ENCODE measurements around the gene TMEM273. TPM values are rescaled to one million over a fixed set of nuclear protein-coding genes. Genes with fewer than 3 reads are reported as not detected.

The TMEM273 gene
- total RNA-seq, 6 experiments from 2014 or later = 0.86 to 5.3 (median 2.3) TPM

- Histone ChIP-seq H3K4me1 (no peaks in the 10 kb centered on the region), H3K27me3 (no peaks in the 10 kb centered on the region), H3K36me3 (no peaks in the 10 kb centered on the region), H3K27ac (no peak overlapping the region), H3K9me3 (no peaks in the 10 kb centered on the region), H3K4me3 (no peak overlapping the region)
- TF ChIP-seq POLR2A (IDR thresholded peaks at IDR 0.05) (no peak), CTCF (IDR thresholded peaks at IDR 0.05) (no peak)
- DNase-seq (no peak), ATAC-seq (peak in 1 of 4 donors; percentile 51)
- intact Hi-C loops (cut with DNase I) = no loop called here
- 75% methylated on average over 6 of the region's 8 CpGs for WGBS (ENCODE audit: insufficient coverage, low coverage, low lambda C conversion rate, missing lambda C conversion rate)
These were observed 49.0 kb downstream of the TMEM273 start for GRCh38 chr10:49139028-49139845.

- Histone ChIP-seq H3K36me3 (no peaks in the 10 kb centered on the region), H3K4me1 (no peaks in the 10 kb centered on the region), H3K27me3 (no peaks in the 10 kb centered on the region), H3K9me3 (no peaks in the 10 kb centered on the region), H3K4me3 (no peak overlapping the region), H3K27ac (no peak overlapping the region)
- TF ChIP-seq CTCF (IDR thresholded peaks at IDR 0.05) (no peak), POLR2A (IDR thresholded peaks at IDR 0.05) (no peak)
- DNase-seq = no peak
- intact Hi-C loops (cut with DNase I) = no loop called here
- WGBS (ENCODE audit: insufficient coverage, low coverage, low lambda C conversion rate, missing lambda C conversion rate) = 92% methylated on average over 2 of the region's 7 CpGs
- ATAC-seq = no peak
These were observed 49.8 kb downstream of the TMEM273 start for GRCh38 chr10:49138361-49138891.

GRCh38 chr10:49136525-49136924 is 51.7 kb downstream of the TMEM273 start:
- WGBS (ENCODE audit: insufficient coverage, low coverage, low lambda C conversion rate, missing lambda C conversion rate) = 25% methylated on average over 1 of the region's 1 CpG
- Histone ChIP-seq H3K4me1 (no peaks in the 10 kb centered on the region), H3K36me3 (no peaks in the 10 kb centered on the region), H3K4me3 (no peak overlapping the region), H3K9me3 (no peaks in the 10 kb centered on the region), H3K27me3 (no peaks in the 10 kb centered on the region), H3K27ac (no peak overlapping the region)
- TF ChIP-seq CTCF (IDR thresholded peaks at IDR 0.05) (no peak), POLR2A (IDR thresholded peaks at IDR 0.05) (no peak)
- no peak for DNase-seq
- intact Hi-C loops (cut with DNase I) = no loop called here
- no peak for ATAC-seq

DNA sequence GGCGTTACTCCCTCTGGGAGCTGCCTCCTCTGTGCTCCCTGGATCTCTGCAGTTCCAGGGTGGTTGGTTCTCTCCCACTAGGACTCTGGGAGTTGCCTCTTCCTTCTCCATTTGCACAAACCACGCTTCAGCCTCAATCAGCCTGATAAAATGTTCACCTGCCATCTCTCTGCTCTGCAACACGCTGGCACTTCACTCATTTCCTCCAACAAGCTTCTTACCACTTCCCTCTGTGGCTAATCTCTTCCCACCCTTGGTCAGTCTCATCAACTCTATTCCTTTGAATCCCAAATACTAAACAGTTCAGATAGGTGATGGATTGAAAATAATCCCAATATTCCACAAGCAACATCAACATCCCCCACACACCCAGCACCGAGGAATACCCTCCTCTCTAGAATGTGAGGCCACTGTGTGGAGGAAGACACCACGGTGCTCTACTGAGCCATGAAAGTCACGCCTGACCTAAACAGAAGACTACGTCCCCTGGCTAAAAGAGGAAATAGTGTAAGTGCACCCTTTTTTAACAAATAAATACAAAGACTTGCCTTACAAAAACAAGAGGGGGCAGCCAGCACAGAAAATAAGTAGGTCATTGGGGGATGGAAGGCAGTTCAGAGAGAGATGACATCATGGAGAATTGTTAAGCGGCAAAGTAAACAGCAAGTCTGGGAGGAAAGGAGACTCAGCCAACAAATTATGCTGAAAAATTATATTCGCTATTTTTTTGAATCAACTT is 52.4 kb downstream of the TMEM273 start:
- Histone ChIP-seq H3K9me3 (no peaks in the 10 kb centered on the region), H3K4me1 (no peaks in the 10 kb centered on the region), H3K4me3 (no peak overlapping the region), H3K36me3 (no peaks in the 10 kb centered on the region), H3K27ac (no peak overlapping the region), H3K27me3 (no peaks in the 10 kb centered on the region)
- intact Hi-C loops (cut with DNase I) = no loop called here
- no peak for TF ChIP-seq CTCF (IDR thresholded peaks at IDR 0.05)
- no peak for TF ChIP-seq POLR2A (IDR thresholded peaks at IDR 0.05)
- no peak for DNase-seq
- WGBS (ENCODE audit: insufficient coverage, low coverage, low lambda C conversion rate, missing lambda C conversion rate) = 46% methylated on average over 9 of the region's 9 CpGs
- peak in 2 of 4 donors; percentile 24 to 42 for ATAC-seq
